H1 (cell line): ENCODE measurements around the gene HACE1. TPM values are rescaled to one million over a fixed set of nuclear protein-coding genes. Genes with fewer than 3 reads are reported as not detected.

Experiments used
- ASH2L ChIP-seq: fragments of 200-600, 300-600 bp; sonication (generic); IDR thresholded peaks from one replicate; pipeline ENCODE4 v1.7.1; 2017; ENCODE audit warnings: low read length
- CHD7 ChIP-seq: fragments of 300-600 bp; sonication (generic); IDR thresholded peaks from 2 replicates; pipeline ENCODE4 v1.7.1; 2012; ENCODE audit warnings: low read length, moderate library complexity, mild to moderate bottlenecking, inconsistent platforms; ENCODE audit not compliant: insufficient replicate concordance
- EZH2 ChIP-seq: fragments of 200-600 bp; sonication (generic); IDR thresholded peaks from 2 replicates; pipeline ENCODE4 v1.7.1; 2012; ENCODE audit warnings: low read depth, mild to moderate bottlenecking, moderate library complexity, low read length, inconsistent platforms; ENCODE audit not compliant: severe bottlenecking
- KDM1A ChIP-seq: fragments of 200-600, 300-600 bp; sonication (generic); IDR thresholded peaks from 2 replicates; pipeline ENCODE4 v1.7.1; 2016; ENCODE audit warnings: mild to moderate bottlenecking, low read length, borderline replicate concordance
- NRF1 ChIP-seq: IDR thresholded peaks from 2 replicates; pipeline ENCODE4 v1.6.1; 2011; ENCODE audit warnings: mild to moderate bottlenecking, low read depth, low read length, improper control_type of control experiment
- RNF2 ChIP-seq: fragments of 200-900, 300-1000 bp; sonication (generic); IDR thresholded peaks from 2 replicates; pipeline ENCODE4 v1.7.1; 2016; ENCODE audit warnings: borderline replicate concordance, low read depth, mild to moderate bottlenecking, antibody characterized with exemption, low read length; ENCODE audit not compliant: poor library complexity, severe bottlenecking; ENCODE audit errors: missing control alignments
- SIN3A ChIP-seq, 2 experiments: IDR thresholded peaks in 1 of 2; conservative IDR thresholded peaks in 1 of 2; 2 replicates each; pipeline ENCODE4 v1.6.1; 2011 to 2012; ENCODE audit warnings: low read length in 2 of 2, improper control_type of control experiment in 1 of 2, low read depth in 1 of 2, mild to moderate bottlenecking in 1 of 2
- ZNF274 ChIP-seq: IDR thresholded peaks from 2 replicates; pipeline ENCODE4 v1.7.0; 2012; ENCODE audit warnings: low read length, borderline replicate concordance; ENCODE audit errors: extremely low read depth
- polyA plus RNA-seq, 7 experiments: library from polyadenylated mRNA; depleted of rRNA in 3 of 7; stranded (reverse) in 5 of 7; unstranded in 2 of 7; fragments of >200 nt in 5 of 7; fragments of 200-250 nt in 2 of 7; gene quantifications; 1 replicate in 5 of 7; 2 replicates in 1 of 7; 4 replicates in 1 of 7; pipeline versions ENCODE4 v1.2.1 to v1.2.3, GENCODE V29; 2011 to 2013; ENCODE audit warnings: missing spikeins in 2 of 7, mixed read lengths in 2 of 7
- total RNA-seq: library from RNA; stranded (reverse); fragmentation: NEBNext Ultra II Directional; extraction: Animal tissue kit (Norgen Biotek cat#: 25700); gene quantifications from 2 replicates; pipeline ENCODE4 v1.2.1, GENCODE V29; 2021

Gene HACE1
- total and polyA plus RNA-seq, 2 of the 8 experiments (the other 6 are each of a cell fraction or from before 2014, with no cell fraction given): 7.1 to 21.3 TPM

- TF ChIP-seq CHD7 (no peak), EZH2 (no peak), SIN3A (conservative IDR thresholded peaks at IDR 0.05 in 1 of 2, IDR thresholded peaks at IDR 0.05 in 1 of 2; ENCODE audit: low read depth in 1 of 2, low read length in 2 of 2) (no peak), ASH2L (no peak), ZNF274 (no peak), NRF1 (no peak), KDM1A (no peak), RNF2 (no peak)
These were observed 63.5 kb downstream of the HACE1 start (continued) for GRCh38 chr6:104796031-104796785.
